Measurements from ENCODE around the gene ALPG.

- TF ChIP-seq, protein P1, sequence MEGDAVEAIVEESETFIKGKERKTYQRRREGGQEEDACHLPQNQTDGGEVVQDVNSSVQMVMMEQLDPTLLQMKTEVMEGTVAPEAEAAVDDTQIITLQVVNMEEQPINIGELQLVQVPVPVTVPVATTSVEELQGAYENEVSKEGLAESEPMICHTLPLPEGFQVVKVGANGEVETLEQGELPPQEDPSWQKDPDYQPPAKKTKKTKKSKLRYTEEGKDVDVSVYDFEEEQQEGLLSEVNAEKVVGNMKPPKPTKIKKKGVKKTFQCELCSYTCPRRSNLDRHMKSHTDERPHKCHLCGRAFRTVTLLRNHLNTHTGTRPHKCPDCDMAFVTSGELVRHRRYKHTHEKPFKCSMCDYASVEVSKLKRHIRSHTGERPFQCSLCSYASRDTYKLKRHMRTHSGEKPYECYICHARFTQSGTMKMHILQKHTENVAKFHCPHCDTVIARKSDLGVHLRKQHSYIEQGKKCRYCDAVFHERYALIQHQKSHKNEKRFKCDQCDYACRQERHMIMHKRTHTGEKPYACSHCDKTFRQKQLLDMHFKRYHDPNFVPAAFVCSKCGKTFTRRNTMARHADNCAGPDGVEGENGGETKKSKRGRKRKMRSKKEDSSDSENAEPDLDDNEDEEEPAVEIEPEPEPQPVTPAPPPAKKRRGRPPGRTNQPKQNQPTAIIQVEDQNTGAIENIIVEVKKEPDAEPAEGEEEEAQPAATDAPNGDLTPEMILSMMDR (conservative IDR thresholded peaks at IDR 0.05; ENCODE audit: low read depth, low read length) = no peak
- TF ChIP-seq RFX5 (IDR thresholded peaks at IDR 0.05; ENCODE audit: low read depth, low read length) = no peak
Measured at GRCh38 chr2:232458051-232458660, 51.5 kb downstream of the ALPG start.
